DMS53 treated with DMSO at 0.1 percent for 48 hours (cell line): Measurements from ENCODE around the gene ZNF598.
"Not testable (repeated sequence)": the region's sequence is repeated elsewhere in the genome, so short reads cannot be mapped to it uniquely, and the experiment has no call there.

Experiments
- DNase-seq: peaks from one replicate; lab custom pipeline; 2025; ENCODE audit not compliant: unreplicated experiment; lab: John Stamatoyannopoulos, UW

The ZNF598 gene

DNA sequence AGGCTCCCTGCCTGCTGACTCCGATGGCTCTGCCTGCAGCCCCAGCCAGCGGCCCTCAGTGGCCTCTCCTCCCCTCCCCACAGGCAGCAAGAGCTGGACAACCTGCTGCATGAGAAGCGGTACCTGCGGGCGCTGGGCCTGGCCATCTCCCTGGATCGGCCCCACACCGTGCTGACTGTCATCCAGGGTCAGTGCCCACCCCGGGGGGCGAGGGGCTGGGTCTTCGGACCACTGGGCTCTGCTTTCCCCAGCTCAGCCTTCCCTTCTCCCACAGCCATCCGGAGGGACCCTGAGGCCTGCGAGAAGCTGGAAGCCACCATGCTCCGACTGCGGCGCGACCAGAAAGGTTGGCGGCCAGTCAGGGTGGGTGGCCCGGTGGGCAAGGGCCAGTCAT is 31.7 kb downstream of the ZNF598 start:
- DNase-seq, result no peak

DNA sequence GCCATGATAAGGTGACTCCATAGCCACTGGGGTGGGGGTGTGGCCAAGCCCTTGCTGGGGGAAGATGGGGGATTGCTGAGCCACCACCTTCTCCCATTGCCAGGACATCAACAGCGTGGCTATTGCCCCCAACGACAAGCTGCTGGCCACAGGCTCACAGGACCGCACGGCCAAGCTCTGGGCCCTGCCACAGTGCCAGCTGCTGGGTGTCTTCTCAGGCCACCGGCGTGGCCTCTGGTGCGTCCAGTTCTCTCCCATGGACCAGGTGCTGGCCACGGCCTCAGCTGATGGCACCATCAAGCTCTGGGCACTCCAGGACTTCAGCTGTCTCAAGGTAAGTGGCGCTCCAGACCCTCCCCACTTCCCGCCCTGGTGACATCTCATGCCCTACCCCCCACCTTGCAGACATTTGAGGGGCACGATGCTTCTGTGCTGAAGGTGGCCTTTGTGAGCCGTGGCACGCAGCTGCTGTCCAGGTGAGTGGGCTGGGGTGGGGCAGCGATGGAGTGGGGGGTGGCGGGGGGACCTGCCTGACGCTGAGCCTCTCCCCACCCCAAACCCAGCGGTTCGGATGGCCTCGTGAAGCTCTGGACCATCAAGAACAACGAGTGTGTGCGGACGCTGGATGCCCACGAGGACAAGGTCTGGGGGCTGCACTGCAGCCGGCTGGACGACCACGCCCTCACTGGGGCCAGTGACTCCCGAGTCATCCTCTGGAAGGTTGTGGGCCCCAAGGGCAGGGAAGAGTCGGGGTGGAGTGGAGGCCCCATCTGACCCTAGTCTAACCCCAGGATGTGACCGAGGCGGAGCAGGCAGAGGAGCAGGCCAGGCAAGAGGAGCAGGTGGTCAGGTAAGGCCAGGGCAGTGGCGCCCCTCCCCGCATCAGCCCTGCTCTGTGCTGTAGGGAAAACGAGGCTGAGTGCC is 32.4 kb downstream of the ZNF598 start:
- no peak for DNase-seq

DNA sequence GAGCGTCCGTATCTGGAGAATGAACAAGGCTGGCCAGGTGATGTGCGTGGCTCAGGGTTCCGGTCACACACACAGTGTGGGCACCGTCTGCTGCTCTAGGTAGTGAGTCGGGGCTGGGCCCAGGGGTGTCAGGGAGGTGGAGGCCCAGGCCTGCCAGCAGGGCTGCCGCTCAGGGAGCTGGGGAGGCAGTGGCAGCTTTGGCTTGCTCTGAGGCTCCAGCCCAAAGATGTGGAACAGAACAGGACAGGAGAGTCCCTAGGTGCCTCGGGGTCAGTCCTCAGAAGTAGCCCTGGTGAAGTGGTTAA is 33.5 kb downstream of the ZNF598 start:
- DNase-seq, result no peak

DNA sequence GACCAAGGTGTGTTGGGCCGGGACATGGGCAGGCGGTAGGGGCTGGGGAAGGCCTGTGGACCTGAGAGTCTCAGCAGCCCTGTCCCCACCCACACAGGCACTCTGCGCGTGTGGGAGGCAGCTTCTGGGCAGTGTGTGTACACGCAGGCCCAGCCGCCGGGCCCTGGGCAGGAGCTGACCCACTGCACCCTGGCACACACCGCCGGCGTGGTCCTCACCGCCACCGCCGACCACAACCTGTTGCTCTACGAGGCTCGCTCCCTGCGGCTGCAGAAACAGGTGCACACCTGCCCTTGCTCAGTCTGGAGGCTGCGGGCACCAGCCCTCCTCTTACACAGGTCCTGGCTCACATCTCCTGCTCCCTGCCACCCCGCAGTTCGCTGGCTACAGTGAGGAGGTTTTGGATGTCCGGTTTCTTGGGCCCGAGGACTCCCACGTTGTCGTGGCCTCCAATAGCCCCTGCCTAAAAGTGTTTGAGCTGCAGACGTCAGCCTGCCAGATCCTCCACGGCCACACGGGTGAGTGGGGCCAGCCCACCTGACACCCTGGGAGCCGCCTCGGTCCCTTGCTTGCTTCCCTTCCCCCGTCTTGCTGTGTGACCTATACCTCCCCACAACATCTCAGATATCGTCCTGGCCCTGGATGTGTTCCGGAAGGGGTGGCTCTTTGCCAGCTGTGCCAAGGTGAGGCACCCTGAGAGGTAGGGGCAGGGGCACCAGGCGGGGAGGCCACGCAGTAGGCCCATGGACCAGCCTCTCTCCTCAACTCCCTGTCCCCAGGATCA is 34.0 kb downstream of the ZNF598 start:
- DNase-seq, result no peak

DNA sequence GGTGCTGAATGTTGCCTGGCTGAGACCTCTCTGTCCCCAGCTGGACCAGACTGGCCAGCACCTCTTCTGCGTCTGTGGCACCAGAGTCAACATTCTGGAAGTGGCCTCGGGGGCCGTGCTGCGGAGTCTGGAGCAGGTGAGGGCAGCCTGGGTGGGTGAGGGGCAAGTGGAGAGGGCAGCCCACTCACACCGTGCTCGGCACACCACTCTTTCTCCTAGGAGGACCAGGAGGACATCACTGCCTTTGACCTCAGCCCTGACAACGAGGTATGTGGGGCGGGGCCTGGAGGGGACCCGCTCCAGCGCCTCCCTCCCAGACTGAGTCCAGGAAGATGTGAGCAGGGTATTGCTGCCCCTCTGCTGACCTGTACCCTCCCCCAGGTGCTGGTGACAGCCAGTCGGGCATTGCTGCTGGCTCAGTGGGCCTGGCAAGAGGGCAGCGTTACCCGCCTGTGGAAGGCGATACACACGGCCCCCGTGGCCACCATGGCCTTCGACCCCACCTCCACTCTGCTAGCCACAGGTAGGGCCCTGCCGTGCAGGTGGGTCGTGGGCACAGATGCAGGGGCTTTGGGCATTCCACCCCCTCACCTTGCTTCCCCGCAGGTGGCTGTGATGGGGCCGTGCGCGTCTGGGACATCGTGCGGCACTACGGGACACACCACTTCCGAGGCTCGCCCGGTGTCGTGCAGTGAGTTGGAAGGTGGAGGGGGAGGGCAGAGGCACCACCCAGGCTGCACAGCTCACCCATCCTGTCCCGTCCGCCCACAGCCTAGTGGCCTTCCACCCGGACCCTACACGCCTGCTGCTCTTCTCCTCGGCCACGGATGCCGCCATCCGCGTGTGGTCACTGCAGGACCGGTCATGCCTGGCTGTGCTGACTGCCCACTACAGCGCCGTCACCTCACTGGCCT is 35.2 kb downstream of the ZNF598 start:
- no peak for DNase-seq

DNA sequence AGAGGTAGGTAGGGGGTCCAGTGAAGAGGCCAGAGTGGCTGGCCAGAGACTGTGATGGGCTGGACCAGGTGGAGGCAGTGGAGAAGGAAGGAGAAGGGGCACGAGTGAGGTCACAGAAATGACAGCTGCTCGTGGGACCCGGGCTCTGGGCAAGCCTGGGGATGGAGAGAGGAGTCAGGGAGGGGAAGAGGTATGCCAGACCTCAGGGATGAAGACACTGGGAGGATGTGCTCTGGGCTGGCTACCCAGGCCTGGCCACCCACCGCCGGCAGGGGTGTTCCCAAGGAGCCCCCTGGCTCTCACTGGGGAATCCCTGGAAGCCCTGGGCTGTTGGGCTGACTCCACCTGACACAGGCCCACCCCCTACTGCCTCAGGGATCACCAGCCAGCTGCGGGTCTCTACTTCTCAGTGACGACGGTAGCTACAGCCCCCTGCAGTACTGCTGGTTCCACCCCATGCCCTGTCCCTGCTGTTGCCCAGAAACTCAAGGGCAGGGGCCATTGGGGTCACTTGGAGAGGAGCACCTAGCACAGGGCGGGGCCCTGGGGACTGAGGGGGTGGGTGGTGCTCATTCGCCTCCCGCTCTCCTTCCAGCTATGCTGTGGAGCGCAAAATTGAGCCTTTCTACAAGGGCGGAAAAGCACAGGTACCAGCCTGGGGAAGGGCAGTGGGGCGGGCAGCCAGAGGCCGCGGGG is 36.0 kb downstream of the ZNF598 start:
- DNase-seq, result no peak

DNA sequence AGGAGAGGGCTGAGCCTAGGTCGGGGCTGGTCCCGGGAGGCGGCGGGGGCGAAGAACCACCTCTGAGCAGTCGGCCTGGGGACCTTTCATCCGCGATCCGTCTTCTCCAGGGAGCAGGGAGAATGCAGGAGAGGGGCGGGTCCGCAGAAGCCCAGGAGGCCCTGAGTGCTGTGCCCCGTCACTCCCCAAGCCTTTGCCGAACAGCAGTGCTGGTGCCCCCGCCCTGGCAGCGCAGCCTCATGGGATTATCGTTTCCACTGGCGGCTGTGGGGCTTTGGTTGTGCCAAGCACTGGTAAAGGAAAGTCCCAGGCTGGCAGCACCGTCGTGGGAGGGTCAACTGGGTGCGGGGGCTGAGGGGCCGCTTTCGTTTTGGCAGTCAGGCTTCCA is 37.1 kb downstream of the ZNF598 start:
- DNase-seq, result no peak

DNA sequence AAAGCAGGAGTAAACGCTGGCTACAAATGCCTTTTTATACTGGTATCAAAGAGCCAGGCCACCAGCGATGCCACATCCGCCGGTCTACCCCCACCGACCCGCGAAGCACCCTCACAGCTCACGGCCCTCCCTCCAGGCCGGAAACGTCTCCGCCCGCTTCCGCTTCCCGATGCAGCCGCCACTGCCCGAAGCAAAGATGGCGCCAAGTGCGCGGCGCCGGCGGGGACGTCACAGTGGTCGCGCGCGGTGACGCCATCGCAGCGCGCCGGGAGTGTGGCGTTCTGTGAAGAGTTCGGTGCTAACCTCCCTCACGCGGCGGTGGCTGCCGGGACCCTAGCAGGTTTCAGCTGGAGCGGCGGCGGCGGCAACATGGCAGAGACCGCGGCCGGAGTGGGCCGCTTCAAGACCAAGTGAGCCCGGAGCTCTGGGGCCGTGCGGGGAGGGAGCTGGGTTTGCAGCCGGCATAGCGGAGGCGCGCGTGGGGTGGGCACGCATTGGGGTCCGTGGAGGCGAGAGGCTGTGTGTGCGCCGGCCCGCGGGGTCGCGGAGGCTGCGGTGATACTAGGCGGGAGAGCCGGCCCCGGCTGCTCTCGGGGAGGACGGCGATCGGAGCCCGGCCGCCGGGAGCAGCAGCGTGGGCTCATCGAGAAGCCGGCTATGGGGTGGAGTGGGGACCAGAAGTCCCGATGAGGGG is 37.7 kb downstream of the ZNF598 start, which contains the start of gene TBL3:
Gene TBL3 (plus strand): TSS at position 258 of the 694 bp plus-strand sequence. CDS start 112 bp downstream, at position 370.
- DNase-seq, result peak; percentile 71

DNA sequence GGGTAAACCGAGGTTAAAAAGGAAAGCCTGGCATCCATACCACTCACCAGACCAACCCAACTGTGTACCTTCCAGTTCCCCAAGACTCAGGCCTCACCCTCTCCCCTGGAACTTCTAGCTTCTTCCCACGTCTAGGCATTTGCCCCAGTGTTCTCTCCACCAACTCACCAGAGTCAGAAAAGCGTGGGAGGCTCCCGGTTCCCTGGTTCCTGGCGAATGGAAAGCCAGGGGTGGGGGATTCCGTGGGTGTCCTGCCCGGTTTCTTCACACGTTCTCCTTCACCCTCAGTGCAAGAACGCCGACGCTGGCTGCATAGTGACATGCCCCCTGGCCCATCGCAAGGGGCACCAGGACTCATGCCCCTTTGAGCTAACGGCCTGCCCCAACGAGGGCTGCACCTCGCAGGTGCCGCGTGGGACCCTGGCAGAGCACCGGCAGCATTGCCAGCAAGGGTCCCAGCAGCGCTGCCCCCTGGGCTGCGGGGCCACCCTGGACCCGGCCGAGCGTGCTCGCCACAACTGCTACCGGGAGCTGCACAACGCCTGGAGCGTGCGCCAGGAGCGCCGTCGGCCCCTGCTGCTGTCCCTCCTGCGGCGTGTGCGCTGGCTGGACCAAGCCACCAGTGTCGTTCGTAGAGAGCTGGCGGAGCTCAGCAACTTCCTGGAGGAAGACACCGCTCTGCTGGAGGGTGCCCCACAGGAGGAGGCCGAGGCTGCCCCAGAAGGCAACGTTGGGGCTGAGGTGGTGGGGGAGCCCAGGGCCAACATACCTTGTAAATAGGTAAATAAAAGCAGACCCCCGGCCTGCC is 41.3 kb downstream of the ZNF598 start:
- no peak for DNase-seq

DNA sequence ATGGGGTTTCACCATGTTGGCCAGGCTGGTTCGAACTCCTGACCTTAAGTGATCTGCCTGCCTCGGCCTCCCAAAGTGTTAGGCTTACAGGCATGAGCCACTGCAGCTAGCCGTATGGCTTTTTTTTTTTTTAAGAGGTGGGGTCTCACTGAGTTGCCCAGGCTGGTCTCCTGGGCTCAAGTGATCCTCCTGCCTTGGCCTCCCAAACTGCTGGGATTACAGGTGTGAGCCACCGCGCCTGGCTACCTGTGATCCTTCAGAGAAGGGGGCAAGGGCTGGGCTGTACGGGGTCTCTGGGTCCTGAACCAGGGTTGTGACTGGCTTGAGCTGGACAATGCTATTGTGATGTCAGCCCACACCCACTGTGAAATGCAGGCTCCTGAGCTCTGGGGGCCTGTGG is 43.2 kb downstream of the ZNF598 start, which contains the start of gene RNF151:
Gene RNF151 (plus strand): TSS at position 397 of the 400 bp plus-strand sequence. CDS start 26 bp downstream, outside the sequence.
- no peak for DNase-seq

DNA sequence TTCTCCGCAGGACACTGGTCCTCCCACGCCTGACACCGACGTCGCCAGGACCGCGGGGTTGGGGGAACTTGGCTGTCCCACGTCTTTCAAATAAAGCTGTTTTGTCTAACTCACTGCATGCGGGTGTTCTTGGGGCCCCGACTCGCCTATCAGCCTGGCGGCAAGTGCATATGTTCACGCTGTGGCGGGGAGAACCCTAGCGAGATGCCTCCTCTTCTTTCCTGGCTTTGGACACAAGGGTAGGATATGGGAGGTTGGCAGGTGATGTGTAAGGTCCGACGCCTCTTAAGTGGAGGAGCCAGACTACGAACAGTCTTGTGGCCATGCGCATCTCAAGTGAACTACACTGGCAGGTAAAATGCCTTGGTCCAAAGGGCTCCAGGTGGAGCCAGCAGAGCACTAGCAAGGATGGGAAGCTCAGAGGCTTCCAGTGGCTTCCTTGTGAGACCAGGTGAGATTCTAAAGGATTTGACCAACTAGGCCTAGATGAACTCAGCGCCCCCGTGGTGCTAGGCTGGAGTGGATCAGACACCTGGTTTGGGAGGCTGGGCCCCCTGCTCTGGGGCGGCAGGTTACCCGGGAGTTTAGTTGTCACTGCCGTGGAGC is 44.1 kb downstream of the ZNF598 start:
- no peak for DNase-seq

DNA sequence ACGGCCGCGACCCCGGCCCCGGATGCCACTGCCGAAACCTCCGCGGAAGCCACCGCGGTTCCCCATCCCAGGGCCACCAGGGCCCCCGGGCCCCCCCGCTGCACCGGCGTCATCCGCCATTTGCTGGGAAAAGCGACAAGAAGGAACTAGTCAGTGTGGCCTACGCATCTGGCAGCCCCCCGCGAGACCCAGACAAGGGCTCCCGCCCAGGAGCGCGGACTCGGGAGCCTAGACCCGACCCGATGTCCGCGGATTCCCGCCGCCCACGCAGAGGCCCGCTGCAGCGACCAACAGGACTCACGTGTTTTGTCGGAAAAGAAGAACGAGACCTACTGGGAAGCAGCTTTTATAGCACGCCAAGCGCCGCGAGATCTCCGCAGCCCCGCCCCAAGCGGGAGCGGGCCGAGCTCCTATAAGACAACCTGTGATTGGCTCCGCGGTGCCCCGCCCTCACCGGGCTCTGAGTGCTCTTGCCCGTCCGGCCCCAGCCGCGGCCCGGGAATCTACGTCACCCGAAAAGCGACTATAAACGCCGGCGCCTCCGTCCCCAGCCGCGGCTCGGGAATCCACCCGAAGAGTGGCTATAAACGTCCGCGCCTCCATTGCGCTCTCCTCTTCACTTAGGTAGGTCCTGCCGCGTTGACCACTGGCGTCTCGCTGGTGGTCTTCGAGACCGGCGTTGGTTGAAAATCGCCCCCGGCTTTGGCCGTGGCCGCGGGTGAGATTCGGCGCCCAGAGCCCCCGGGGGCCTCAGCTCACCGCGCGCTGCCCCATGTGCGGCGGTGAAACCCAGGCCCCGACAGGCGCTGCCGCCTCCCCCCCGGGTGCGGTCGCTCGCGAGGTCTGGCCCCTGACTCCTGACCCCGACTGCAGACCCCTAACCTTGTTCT is 44.9 kb downstream of the ZNF598 start, which contains the start of gene RPS2:
Gene RPS2 (minus strand): TSS at position 321 of the 890 bp plus-strand sequence. CDS start 201 bp downstream, at position 120.
- peak; percentile 86 for DNase-seq

DNA sequence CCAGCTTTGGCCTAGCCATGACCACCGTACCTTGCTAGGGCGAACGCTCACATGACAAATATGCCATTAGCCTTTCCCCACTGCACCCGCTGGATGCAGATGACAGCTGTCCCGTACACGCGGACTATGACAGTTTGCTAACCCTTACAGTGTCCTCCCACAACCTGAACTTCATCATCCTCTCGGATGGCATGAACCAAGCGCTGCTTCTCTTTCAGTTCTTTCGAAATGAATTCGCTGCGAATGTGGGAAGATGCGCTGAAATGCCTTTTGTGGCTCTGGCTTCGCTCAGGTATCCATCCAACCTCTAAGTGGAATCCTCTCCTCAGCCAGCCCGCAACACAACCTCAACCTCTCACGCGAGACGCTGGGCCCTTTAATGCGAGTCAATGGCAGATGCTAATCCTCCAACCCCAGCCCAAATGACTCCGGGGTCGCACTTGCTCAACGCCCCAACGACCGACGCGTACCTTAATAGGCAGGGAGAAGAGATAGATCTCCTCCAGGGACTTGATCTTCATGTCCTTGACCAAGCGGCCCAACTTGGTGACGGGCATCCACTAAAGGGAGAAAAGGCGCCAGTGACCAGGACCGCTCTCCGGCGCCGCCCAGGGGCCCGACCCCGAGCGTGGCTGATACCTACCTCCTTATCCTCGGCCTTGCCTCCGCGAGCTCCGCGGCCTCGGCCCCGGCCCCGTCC is 45.7 kb downstream of the ZNF598 start:
- DNase-seq, result no peak

DNA sequence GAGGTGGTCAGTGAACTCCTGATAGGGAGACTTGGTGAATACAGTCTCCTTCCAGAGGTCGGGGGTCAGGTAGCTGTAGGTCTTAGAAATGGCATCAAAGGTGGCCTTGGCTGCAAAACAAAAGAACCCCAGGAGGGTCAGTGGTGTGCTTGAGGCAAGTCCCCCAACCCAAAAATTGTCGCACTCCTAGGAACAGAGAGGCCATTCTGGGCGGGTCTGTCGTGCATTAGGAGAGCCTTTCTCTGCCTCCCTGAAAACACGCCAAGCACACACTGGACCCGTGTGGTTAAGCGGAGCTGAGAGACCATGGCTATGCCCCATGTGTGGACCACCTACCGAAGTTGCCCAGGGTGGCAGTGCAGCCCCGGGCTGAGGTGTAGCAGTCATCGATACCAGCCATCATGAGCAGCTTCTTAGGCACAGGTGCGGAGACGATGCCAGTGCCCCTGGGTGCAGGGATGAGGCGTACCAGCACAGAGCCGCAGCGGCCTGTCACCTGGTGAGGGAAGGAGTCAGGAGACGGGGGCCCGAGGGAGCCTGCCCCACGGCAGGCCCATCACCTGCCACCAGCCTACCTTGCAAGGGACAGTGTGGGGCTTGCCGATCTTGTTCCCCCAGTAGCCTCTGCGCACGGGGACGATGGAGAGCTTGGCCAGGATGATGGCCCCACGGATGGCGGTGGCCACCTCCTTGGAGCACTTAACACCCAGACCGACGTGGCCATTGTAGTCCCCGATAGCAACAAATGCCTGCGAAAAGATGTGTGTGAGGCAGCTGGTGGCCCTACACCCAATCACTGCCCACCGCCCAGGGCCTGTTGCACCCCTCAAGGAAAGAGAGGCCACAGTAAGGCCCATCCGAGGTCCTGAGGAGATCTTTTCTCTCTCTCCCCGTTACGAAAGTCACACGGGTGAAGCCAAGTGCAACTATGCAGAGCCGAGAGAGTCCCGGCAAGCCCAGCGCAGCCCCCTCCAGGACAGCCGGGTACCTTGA is 47.2 kb downstream of the ZNF598 start:
- not testable (repeated sequence) for DNase-seq

DNA sequence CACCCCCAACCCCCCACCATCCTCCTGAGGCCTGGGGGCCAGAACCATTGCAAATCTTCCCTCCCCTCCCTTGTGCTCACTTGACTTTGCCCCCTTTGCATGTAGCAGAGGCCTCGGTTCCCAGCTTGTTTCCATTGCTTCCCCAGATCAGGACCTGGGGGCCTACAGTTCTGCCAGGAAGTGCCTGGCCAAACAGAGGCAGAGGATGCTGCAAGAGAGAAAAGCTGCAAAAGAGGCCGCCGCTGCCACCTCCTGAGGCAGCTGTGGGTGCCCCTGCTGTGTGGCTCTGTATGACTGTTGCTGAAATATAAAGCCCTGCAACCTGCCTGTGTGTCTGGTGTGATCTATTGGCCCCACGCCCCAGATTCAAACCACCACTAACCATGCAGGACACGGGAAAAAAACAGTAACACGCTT is 48.0 kb downstream of the ZNF598 start:
- DNase-seq, result peak; percentile 13
